K562 (cell line): ENCODE results near the gene SLC6A6. TPM values are rescaled to one million over a fixed set of nuclear protein-coding genes. Genes with fewer than 3 reads are reported as not detected.

ENCODE experiments used
- ATAC-seq: fragments of 200-7000 bp; cut with Tn5 transposase; 3 replicates; pipeline ENCODE4 v1.9.1; 2020; ENCODE audit warnings: moderate library complexity
- BruUV-seq: library from RNA; stranded (reverse); fragments of 400-500 nt; replicated peaks from 2 replicates; lab custom pipeline; 2021; lab: Mats Ljungman, UMichigan
- CTCF ChIA-PET: fragments of 300-600 bp; formaldehyde crosslinking; extraction: SDS; loops from one replicate; lab custom pipeline; 2021; ENCODE audit warnings: low intra/inter-chr PET ratio; lab: Yijun Ruan, JAX
- POLR2A ChIA-PET: fragments of 300-600, 350-650 bp; sonication (Branson Sonifier 250); formaldehyde crosslinking; extraction: SDS; loops from one replicate; lab custom pipeline; 2021; ENCODE audit warnings: antibody characterized with exemption, inconsistent platforms; lab: Yijun Ruan, JAX
- DNase-seq, 4 experiments: peaks; one replicate each; pipeline versions ENCODE4 v3.0.0 to v3.0.0-alpha.2; 2011 to 2018; ENCODE audit warnings: low spot score in 3 of 4, mixed read lengths in 3 of 4; ENCODE audit errors: extremely low read depth in 1 of 4
- FAIRE-seq: peaks from 2 replicates; lab custom pipeline; 2011; peaks lifted over from hg19 to GRCh38; lab: Jason Lieb, UNC
- H2AFZ ChIP-seq: 2 replicates; pipeline ENCODE4 v1.6.0; 2011; ENCODE audit warnings: low read depth, low read length, control low read depth, inconsistent platforms
- H3K27ac ChIP-seq: fragments of 200-600 bp; 3 replicates; pipeline ENCODE4 v1.8.0; 2011; ENCODE audit warnings: low read depth, mild to moderate bottlenecking, control low read depth, inconsistent platforms, low read length, moderate library complexity, mixed read lengths; ENCODE audit errors: extremely low read depth
- H3K27me3 ChIP-seq, 2 experiments: fragments of 300-600 bp in 1 of 2; 2 replicates in 1 of 2; 3 replicates in 1 of 2; pipeline versions ENCODE4 v1.6.0 to v1.8.0; 2011; ENCODE audit warnings: inconsistent platforms in 2 of 2, low read length in 2 of 2, mild to moderate bottlenecking in 1 of 2, mixed read lengths in 1 of 2, moderate library complexity in 1 of 2; ENCODE audit not compliant: control insufficient read depth in 2 of 2, insufficient read depth in 2 of 2
- H3K36me3 ChIP-seq: fragments of 300-600 bp; 3 replicates; pipeline ENCODE4 v1.8.0; 2011; ENCODE audit warnings: mild to moderate bottlenecking, low read length, inconsistent platforms; ENCODE audit not compliant: control insufficient read depth, insufficient read depth
- H3K4me1 ChIP-seq, 2 experiments: fragments of 200-600 bp in 1 of 2; replicated peaks in 1 of 2; 2 replicates in 1 of 2; 3 replicates in 1 of 2; pipeline versions ENCODE4 v1.5.1 to v1.8.0; 2011; ENCODE audit warnings: inconsistent platforms in 2 of 2, low read length in 2 of 2, mild to moderate bottlenecking in 1 of 2, mixed read lengths in 1 of 2, moderate library complexity in 1 of 2; ENCODE audit not compliant: control insufficient read depth in 2 of 2, insufficient read depth in 2 of 2
- H3K4me2 ChIP-seq: 2 replicates; pipeline ENCODE4 v1.6.1; 2011; ENCODE audit warnings: low read length, control low read depth, inconsistent platforms, mixed read lengths; ENCODE audit not compliant: insufficient read depth
- H3K4me3 ChIP-seq: fragments of 200-600 bp; sonication (generic), shearing (Covaris generic); 2 replicates; pipeline ENCODE4 v1.5.1; 2016; ENCODE audit warnings: control low read depth, inconsistent platforms
- H3K79me2 ChIP-seq: fragments of 200-600 bp; 3 replicates; pipeline ENCODE4 v1.8.0; 2011; ENCODE audit warnings: low read length, inconsistent platforms; ENCODE audit not compliant: control insufficient read depth, insufficient read depth
- H3K9ac ChIP-seq, 2 experiments: 2 replicates each; pipeline versions ENCODE4 v1.6.0 to v1.6.1; 2011; ENCODE audit warnings: low read depth in 2 of 2, low read length in 2 of 2, control low read depth in 1 of 2, inconsistent platforms in 1 of 2, mild to moderate bottlenecking in 1 of 2, mixed read lengths in 1 of 2; ENCODE audit not compliant: insufficient read depth in 1 of 2
- H3K9me1 ChIP-seq: one replicate; pipeline ENCODE4 v1.6.0; 2011; ENCODE audit warnings: inconsistent platforms, mild to moderate bottlenecking, low read length, moderate library complexity; ENCODE audit not compliant: control insufficient read depth, insufficient read depth
- H3K9me3 ChIP-seq: replicated peaks from 2 replicates; pipeline ENCODE4 v1.5.1; 2011; ENCODE audit warnings: low read depth, low read length, inconsistent platforms; ENCODE audit not compliant: control insufficient read depth, insufficient read depth
- H4K20me1 ChIP-seq: replicated peaks from 2 replicates; pipeline ENCODE4 v1.6.1; 2011; ENCODE audit warnings: low read length, inconsistent platforms, mixed read lengths; ENCODE audit not compliant: control insufficient read depth, insufficient read depth
- CBFA2T2 ChIP-seq: fragments of 450-650 bp; conservative IDR thresholded peaks from 2 replicates; pipeline ENCODE4 v1.6.1; 2017; ENCODE audit warnings: mild to moderate bottlenecking
- MBD2 ChIP-seq: sonication (generic); IDR thresholded peaks from 2 replicates; pipeline ENCODE4 v1.6.1; 2016; ENCODE audit warnings: low read depth, borderline replicate concordance
- NR1H2 ChIP-seq: sonication (generic); formaldehyde crosslinking; IDR thresholded peaks from 2 replicates; pipeline ENCODE4 v1.4.0; 2020; ENCODE audit warnings: mild to moderate bottlenecking, missing genetic modification reagents
- SP1 ChIP-seq: sonication (generic); formaldehyde crosslinking; IDR thresholded peaks from 2 replicates; pipeline ENCODE4 v1.8.1; 2022; ENCODE audit warnings: mild to moderate bottlenecking, missing genetic modification reagents
- TEAD4 ChIP-seq, 2 experiments: sonication (generic) in 1 of 2; formaldehyde crosslinking in 1 of 2; IDR thresholded peaks; 2 replicates each; pipeline versions ENCODE4 v1.6.1 to v1.8.0; 2012 to 2022; ENCODE audit warnings: borderline replicate concordance in 1 of 2, inconsistent platforms in 1 of 2, low read length in 1 of 2, mild to moderate bottlenecking in 1 of 2, missing genetic modification reagents in 1 of 2
- ZNF589 ChIP-seq: fragments of 200-800 bp; sonication (Bioruptor generic); IDR thresholded peaks from 2 replicates; pipeline ENCODE4 v1.6.1; 2016; ENCODE audit warnings: low read depth, missing genetic modification characterization, missing compliant biosample characterization
- WGBS: fragments of 100-300 bp; shearing (Covaris generic); methylation state at CpG from one replicate; pipeline ENCODE4 v1.1.6; 2016; ENCODE audit warnings: low coverage, mixed read lengths; ENCODE audit not compliant: insufficient coverage; ENCODE audit errors: missing lambda C conversion rate; 5-methylcytosine and 5-hydroxymethylcytosine counted together
- in situ Hi-C: fragments of 300-500 bp; cut with MboI; formaldehyde crosslinking; loops from 4 replicates; pipeline ENCODE4 v1.15.0; 2018; ENCODE audit warnings: inconsistent platforms, mixed read lengths
- intact Hi-C: fragments of 100-400 bp; cut with micrococcal nuclease; formaldehyde crosslinking; loops from 2 replicates; pipeline ENCODE4 v1.14.2; 2022
- polyA plus RNA-seq, 8 experiments: library from polyadenylated mRNA; depleted of rRNA in 4 of 8; stranded (reverse) in 5 of 8; unstranded in 3 of 8; fragments of >200 nt; fragmentation: Nextera tagmentation in 2 of 8; fragmentation: Illumina TruSeq in 1 of 8; extraction: Ambion mirVana in 2 of 8; extraction: Trizol in 1 of 8; gene quantifications; 2 replicates each; pipeline versions ENCODE4 v1.2.1 to v1.2.3, GENCODE V29; 2011 to 2014; ENCODE audit warnings: inconsistent platforms in 1 of 8, missing spikeins in 1 of 8
- total RNA-seq, 7 experiments: library from RNA; depleted of rRNA in 6 of 7; stranded (reverse); fragments of >200 nt in 6 of 7; fragmentation: Illumina TruSeq in 2 of 7; extraction: Trizol in 2 of 7; gene quantifications; 2 replicates each; pipeline versions ENCODE4 v1.2.1 to v1.2.3, GENCODE V29; 2011 to 2021; ENCODE audit warnings: low replicate concordance in 1 of 7
- TF ChIP-seq, protein P1 (sequence below): IDR thresholded peaks from 2 replicates; pipeline ENCODE4 v1.6.1; 2011; ENCODE audit not compliant: insufficient read length; ENCODE audit errors: extremely low read depth
- TF ChIP-seq, protein P2 (sequence below): sonication (generic); formaldehyde crosslinking; IDR thresholded peaks from 2 replicates; pipeline ENCODE4 v1.8.1; 2023; ENCODE audit warnings: missing genetic modification reagents, mild to moderate bottlenecking, borderline replicate concordance
- TF ChIP-seq, protein P3 (sequence below), 2 experiments: fragments of 200-800 bp in 1 of 2; sonication (Bioruptor generic) in 1 of 2; sonication (generic) in 1 of 2; formaldehyde crosslinking in 1 of 2; IDR thresholded peaks in 1 of 2; conservative IDR thresholded peaks in 1 of 2; 2 replicates each; pipeline versions ENCODE4 v1.5.0 to v1.6.1; 2016 to 2020; ENCODE audit warnings: missing compliant biosample characterization in 1 of 2, missing genetic modification characterization in 1 of 2, missing genetic modification reagents in 1 of 2

SLC6A6 gene
- total and polyA plus RNA-seq, 9 of the 15 experiments (the other 6 are each of a cell fraction or from before 2014, with no cell fraction given) = 12.3 to 203 (median 93.2) TPM

DNA sequence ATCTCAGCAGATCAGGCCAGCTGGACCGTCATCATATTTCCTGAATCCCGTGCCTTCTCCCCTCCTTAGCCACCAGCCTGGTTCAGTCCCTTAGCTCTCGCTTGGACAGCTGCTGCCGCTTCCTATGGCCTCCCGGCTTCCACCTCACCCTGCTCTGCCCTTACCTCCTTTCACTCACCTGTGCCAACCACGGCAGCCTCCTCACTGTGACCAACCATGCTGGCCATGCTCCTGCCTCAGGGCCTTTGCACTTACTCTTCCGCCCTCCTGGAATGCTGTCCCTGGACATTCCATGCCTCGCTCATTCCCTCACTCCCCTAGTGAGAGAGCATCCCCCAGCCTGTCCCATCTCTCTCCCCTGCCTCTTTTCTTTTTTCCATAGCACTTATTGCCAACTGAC, 118.6 kb downstream of the SLC6A6 start:
- no peaks in the 10 kb centered on the region for H3K9me1 ChIP-seq
- in situ Hi-C loops = loop anchor here (25.0 kb wide), 1 partner anchor 391 kb away; no protein-coding TSS in a partner anchor

More for the DNA sequence above, 118.6 kb downstream of the SLC6A6 start:
- FAIRE-seq (no peak), DNase-seq (no peak), ATAC-seq (no peak)
- WGBS = 6% methylated on average over 8 of the region's 8 CpGs
- H3K36me3 ChIP-seq = no peaks in the 10 kb centered on the region
- TF ChIP-seq, protein P1, sequence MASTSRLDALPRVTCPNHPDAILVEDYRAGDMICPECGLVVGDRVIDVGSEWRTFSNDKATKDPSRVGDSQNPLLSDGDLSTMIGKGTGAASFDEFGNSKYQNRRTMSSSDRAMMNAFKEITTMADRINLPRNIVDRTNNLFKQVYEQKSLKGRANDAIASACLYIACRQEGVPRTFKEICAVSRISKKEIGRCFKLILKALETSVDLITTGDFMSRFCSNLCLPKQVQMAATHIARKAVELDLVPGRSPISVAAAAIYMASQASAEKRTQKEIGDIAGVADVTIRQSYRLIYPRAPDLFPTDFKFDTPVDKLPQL = no peak
- TF ChIP-seq NR1H2 (CRISPR knock-in tag) (no peak), MBD2 (no peak), ZNF589 (CRISPR knock-in tag) (no peak), SP1 (CRISPR knock-in tag) (no peak), CBFA2T2 (no peak), TEAD4 (IDR thresholded peaks at IDR 0.05; ENCODE audit: low read length) (no peak), TEAD4 (CRISPR knock-in tag; IDR thresholded peaks at IDR 0.05; ENCODE audit: borderline replicate concordance) (no peak)
- TF ChIP-seq, protein P2, sequence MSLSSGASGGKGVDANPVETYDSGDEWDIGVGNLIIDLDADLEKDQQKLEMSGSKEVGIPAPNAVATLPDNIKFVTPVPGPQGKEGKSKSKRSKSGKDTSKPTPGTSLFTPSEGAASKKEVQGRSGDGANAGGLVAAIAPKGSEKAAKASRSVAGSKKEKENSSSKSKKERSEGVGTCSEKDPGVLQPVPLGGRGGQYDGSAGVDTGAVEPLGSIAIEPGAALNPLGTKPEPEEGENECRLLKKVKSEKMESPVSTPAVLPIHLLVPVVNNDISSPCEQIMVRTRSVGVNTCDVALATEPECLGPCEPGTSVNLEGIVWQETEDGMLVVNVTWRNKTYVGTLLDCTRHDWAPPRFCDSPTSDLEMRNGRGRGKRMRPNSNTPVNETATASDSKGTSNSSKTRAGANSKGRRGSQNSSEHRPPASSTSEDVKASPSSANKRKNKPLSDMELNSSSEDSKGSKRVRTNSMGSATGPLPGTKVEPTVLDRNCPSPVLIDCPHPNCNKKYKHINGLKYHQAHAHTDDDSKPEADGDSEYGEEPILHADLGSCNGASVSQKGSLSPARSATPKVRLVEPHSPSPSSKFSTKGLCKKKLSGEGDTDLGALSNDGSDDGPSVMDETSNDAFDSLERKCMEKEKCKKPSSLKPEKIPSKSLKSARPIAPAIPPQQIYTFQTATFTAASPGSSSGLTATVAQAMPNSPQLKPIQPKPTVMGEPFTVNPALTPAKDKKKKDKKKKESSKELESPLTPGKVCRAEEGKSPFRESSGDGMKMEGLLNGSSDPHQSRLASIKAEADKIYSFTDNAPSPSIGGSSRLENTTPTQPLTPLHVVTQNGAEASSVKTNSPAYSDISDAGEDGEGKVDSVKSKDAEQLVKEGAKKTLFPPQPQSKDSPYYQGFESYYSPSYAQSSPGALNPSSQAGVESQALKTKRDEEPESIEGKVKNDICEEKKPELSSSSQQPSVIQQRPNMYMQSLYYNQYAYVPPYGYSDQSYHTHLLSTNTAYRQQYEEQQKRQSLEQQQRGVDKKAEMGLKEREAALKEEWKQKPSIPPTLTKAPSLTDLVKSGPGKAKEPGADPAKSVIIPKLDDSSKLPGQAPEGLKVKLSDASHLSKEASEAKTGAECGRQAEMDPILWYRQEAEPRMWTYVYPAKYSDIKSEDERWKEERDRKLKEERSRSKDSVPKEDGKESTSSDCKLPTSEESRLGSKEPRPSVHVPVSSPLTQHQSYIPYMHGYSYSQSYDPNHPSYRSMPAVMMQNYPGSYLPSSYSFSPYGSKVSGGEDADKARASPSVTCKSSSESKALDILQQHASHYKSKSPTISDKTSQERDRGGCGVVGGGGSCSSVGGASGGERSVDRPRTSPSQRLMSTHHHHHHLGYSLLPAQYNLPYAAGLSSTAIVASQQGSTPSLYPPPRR (CRISPR knock-in tag) = no peak
- TF ChIP-seq, protein P3, sequence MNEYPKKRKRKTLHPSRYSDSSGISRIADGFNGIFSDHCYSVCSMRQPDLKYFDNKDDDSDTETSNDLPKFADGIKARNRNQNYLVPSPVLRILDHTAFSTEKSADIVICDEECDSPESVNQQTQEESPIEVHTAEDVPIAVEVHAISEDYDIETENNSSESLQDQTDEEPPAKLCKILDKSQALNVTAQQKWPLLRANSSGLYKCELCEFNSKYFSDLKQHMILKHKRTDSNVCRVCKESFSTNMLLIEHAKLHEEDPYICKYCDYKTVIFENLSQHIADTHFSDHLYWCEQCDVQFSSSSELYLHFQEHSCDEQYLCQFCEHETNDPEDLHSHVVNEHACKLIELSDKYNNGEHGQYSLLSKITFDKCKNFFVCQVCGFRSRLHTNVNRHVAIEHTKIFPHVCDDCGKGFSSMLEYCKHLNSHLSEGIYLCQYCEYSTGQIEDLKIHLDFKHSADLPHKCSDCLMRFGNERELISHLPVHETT (CRISPR knock-in tag; conservative IDR thresholded peaks at IDR 0.05 in 1 of 2, IDR thresholded peaks at IDR 0.05 in 1 of 2) = no peak
- no peaks in the 10 kb centered on the region for H3K79me2 ChIP-seq
- no peak overlapping the region for H2AFZ ChIP-seq
- intact Hi-C loops = no loop called here
- H3K4me1 ChIP-seq = peaks cover 0 to 16% of the 10 kb centered on the region in 2 experiments; a peak in 2 of 5 replicates
- H3K27me3 ChIP-seq = peaks cover 77 to 89% of the 10 kb centered on the region in 2 experiments
- POLR2A ChIA-PET = interaction anchor here (0.7 to 1.4 kb wide), 2 partner anchors 10 to 34 kb away, joined by 4 to 5 read pairs; no protein-coding TSS in a partner anchor
- H3K27ac ChIP-seq = no peak overlapping the region
- H3K4me2 ChIP-seq = no peak overlapping the region
- no peak overlapping the region for H3K9ac ChIP-seq
- CTCF ChIA-PET = no interaction called here
- H4K20me1 ChIP-seq = peaks cover 13% of the 10 kb centered on the region
- no TSS peak for BruUV-seq
- no peak overlapping the region for H3K4me3 ChIP-seq
- no peaks in the 10 kb centered on the region for H3K9me3 ChIP-seq
